B cell (primary cell): Measurements from ENCODE around the gene CAMK1D. TPM values are rescaled to one million over a fixed set of nuclear protein-coding genes. Genes with fewer than 3 reads are reported as not detected.

Experiments
- ATAC-seq: fragments of 200-7000 bp; cut with Tn5 transposase; one replicate; pipeline ENCODE4 v1.10.0; 2021; ENCODE audit warnings: low read depth, mild to moderate bottlenecking, moderate number of reproducible peaks, moderate library complexity
- CTCF ChIA-PET: fragments of 350-600 bp; sonication (Branson Sonifier 250); formaldehyde crosslinking; loops from one replicate; lab custom pipeline; 2021; ENCODE audit warnings: antibody characterized with exemption, inconsistent platforms; lab: Charles Lee
- POLR2A ChIA-PET: fragments of 350-600 bp; sonication (Branson Sonifier 250); formaldehyde crosslinking; loops from one replicate; lab custom pipeline; 2021; ENCODE audit warnings: antibody characterized with exemption; lab: Charles Lee
- DNase-seq: peaks from one replicate; pipeline ENCODE4 v3.0.0; 2013
- H2AFZ ChIP-seq: 2 replicates; pipeline ENCODE4 v1.6.1; 2012; ENCODE audit warnings: mild to moderate bottlenecking, low read depth, low read length; ENCODE audit not compliant: insufficient read depth, poor library complexity, severe bottlenecking
- H3K27ac ChIP-seq, 2 donors: 1 replicate in 1 of 2; 2 replicates in 1 of 2; pipeline ENCODE4 v1.5.1; 2012 to 2013; ENCODE audit warnings: low read length in 2 of 2, mild to moderate bottlenecking in 2 of 2, moderate library complexity in 1 of 2
- H3K27me3 ChIP-seq, 4 experiments: fragments of 200-600 bp in 1 of 4; sonication (generic) in 1 of 4; replicated peaks in 1 of 4; 1 replicate in 2 of 4; 2 replicates in 2 of 4; pipeline versions ENCODE4 v1.6.1 to v1.7.0; 2013 to 2016; ENCODE audit warnings: low read length in 3 of 4, mild to moderate bottlenecking in 2 of 4, mixed read lengths in 1 of 4, moderate library complexity in 1 of 4; ENCODE audit not compliant: insufficient read depth in 4 of 4, control insufficient read depth in 3 of 4; ENCODE audit errors: control extremely low read depth in 1 of 4
- H3K36me3 ChIP-seq, 2 experiments: replicated peaks in 1 of 2; 1 replicate in 1 of 2; 2 replicates in 1 of 2; pipeline versions ENCODE4 v1.6.1 to v1.7.1; 2013; ENCODE audit warnings: low read length in 1 of 2; ENCODE audit not compliant: insufficient read depth in 2 of 2, control insufficient read depth in 1 of 2; ENCODE audit errors: control extremely low read depth in 1 of 2, extremely low read depth in 1 of 2
- H3K4me1 ChIP-seq, 2 donors: fragments of 200-600 bp in 1 of 2; sonication (generic) in 1 of 2; 1 replicate in 1 of 2; 2 replicates in 1 of 2; pipeline versions ENCODE4 v1.5.1 to v1.6.1; 2013 to 2017; ENCODE audit warnings: low read length in 2 of 2; ENCODE audit not compliant: control insufficient read depth in 2 of 2, insufficient read depth in 2 of 2
- H3K4me2 ChIP-seq: replicated peaks from 2 replicates; pipeline ENCODE3; 2012; ENCODE audit warnings: mild to moderate bottlenecking, low read depth, low read length; ENCODE audit not compliant: poor library complexity, severe bottlenecking
- H3K4me3 ChIP-seq, 5 experiments: fragments of 200-600 bp in 1 of 5; sonication (generic) in 1 of 5; 1 replicate in 3 of 5; 2 replicates in 2 of 5; pipeline versions ENCODE4 v1.5.1 to v1.7.0; 2011 to 2016; ENCODE audit warnings: low read length in 4 of 5, mild to moderate bottlenecking in 4 of 5, low read depth in 2 of 5, control low read depth in 1 of 5, moderate library complexity in 1 of 5; ENCODE audit not compliant: insufficient read depth in 1 of 5; ENCODE audit errors: control extremely low read depth in 1 of 5, extremely low read depth in 1 of 5
- H3K79me2 ChIP-seq: fragments of 200-600 bp; sonication (generic); one replicate; pipeline ENCODE4 v1.6.0; 2016; ENCODE audit warnings: low read length; ENCODE audit not compliant: control insufficient read depth, insufficient read depth
- H3K9ac ChIP-seq: fragments of 200-600 bp; sonication (generic); 2 replicates; pipeline ENCODE4 v1.6.1; 2017; ENCODE audit warnings: mild to moderate bottlenecking, low read length, moderate library complexity
- H3K9me3 ChIP-seq, 3 donors: one replicate each; pipeline versions ENCODE4 v1.6.1 to v1.7.1; 2013; ENCODE audit warnings: low read length in 2 of 3; ENCODE audit not compliant: control insufficient read depth in 2 of 3, insufficient read depth in 1 of 3; ENCODE audit errors: control extremely low read depth in 1 of 3
- H4K20me1 ChIP-seq: 2 replicates; pipeline ENCODE4 v1.6.0; 2012; ENCODE audit warnings: mild to moderate bottlenecking, low read length; ENCODE audit not compliant: insufficient read depth, control insufficient read depth, poor library complexity, severe bottlenecking
- H3K27ac Mint-ChIP-seq: one replicate; pipeline ENCODE4 v1.8.0; 2021; ENCODE audit warnings: mixed read lengths
- H3K27me3 Mint-ChIP-seq: one replicate; pipeline ENCODE4 v1.8.0; 2021; ENCODE audit warnings: mixed read lengths
- H3K4me1 Mint-ChIP-seq: one replicate; pipeline ENCODE4 v1.8.0; 2021; ENCODE audit warnings: mixed read lengths
- H3K4me3 Mint-ChIP-seq: one replicate; pipeline ENCODE4 v1.8.0; 2021; ENCODE audit warnings: mixed read lengths
- H3K9me3 Mint-ChIP-seq: one replicate; pipeline ENCODE4 v1.8.0; 2022; ENCODE audit warnings: mixed read lengths; ENCODE audit not compliant: insufficient read depth
- CTCF ChIP-seq: fragments of 200-600 bp; IDR thresholded peaks from one replicate; pipeline ENCODE4 v1.8.0; 2022; ENCODE audit warnings: antibody characterized with exemption, mild to moderate bottlenecking
- EZH2 ChIP-seq: IDR thresholded peaks from 2 replicates; pipeline ENCODE4 v1.6.1; 2012; ENCODE audit warnings: borderline replicate concordance, low read depth, mild to moderate bottlenecking, moderate library complexity, low read length; ENCODE audit not compliant: insufficient read depth, poor library complexity, severe bottlenecking
- WGBS: methylation state at CpG from one replicate; pipeline ENCODE4 v1.1.5; 2013; ENCODE audit warnings: missing lambda C conversion rate; ENCODE audit not compliant: insufficient coverage; 5-methylcytosine and 5-hydroxymethylcytosine counted together
- intact Hi-C: fragments of 100-400 bp; cut with micrococcal nuclease; formaldehyde crosslinking; loops from one replicate; pipeline ENCODE4 v1.10.0; 2022
- polyA plus RNA-seq: library from polyadenylated mRNA; depleted of rRNA; stranded (reverse); fragments of >200 nt; gene quantifications from 2 replicates; pipeline ENCODE4 v1.2.3, GENCODE V29; 2012
- total RNA-seq, 2 donors: library from RNA; stranded (reverse); fragments of 120-200 nt in 1 of 2; gene quantifications; 1 replicate in 1 of 2; 2 replicates in 1 of 2; pipeline versions ENCODE4 v1.2.3 to v1.2.4, GENCODE V29; 2013 to 2022

CAMK1D gene
- total and polyA plus RNA-seq, 2 donors (not counting 1 experiment from before 2014, with no cell fraction given): 34.1 to 69.7 TPM

- Histone ChIP-seq H3K9ac (no peak overlapping the region), H4K20me1 (no peaks in the 10 kb centered on the region), H3K4me2 (no peak overlapping the region), H3K27me3 (no peaks in the 10 kb centered on the region), H3K4me3 (no peak overlapping the region), H3K4me1 (no peaks in the 10 kb centered on the region), H2AFZ (no peak overlapping the region), H3K79me2 (no peaks in the 10 kb centered on the region), H3K9me3 (peaks cover 0 to under 1% (median 0%) of the 10 kb centered on the region in 3 donors), H3K36me3 (no peaks in the 10 kb centered on the region), H3K27ac (no peak overlapping the region)
- H3K27me3 Mint-ChIP-seq: peaks cover 3% of the 10 kb centered on the region
- H3K4me1 Mint-ChIP-seq: peaks cover 4% of the 10 kb centered on the region
- TF ChIP-seq CTCF (no peak), EZH2 (no peak)
- ATAC-seq (no peak), DNase-seq (no peak)
- ChIA-PET POLR2A (interaction anchor here (0.6 kb wide), 2 partner anchors 46 to 480 kb away, joined by 5 to 6 read pairs; no protein-coding TSS in a partner anchor), CTCF (interaction anchor here (0.6 kb wide), 1 partner anchor 34 kb away, joined by 4 read pairs; no protein-coding TSS in a partner anchor)
- H3K27ac Mint-ChIP-seq: no peak overlapping the region
- WGBS: no CpG with 5 or more reads among the region's 6 CpGs
- H3K9me3 Mint-ChIP-seq: no peaks in the 10 kb centered on the region
- intact Hi-C loops: no loop called here
- no peak overlapping the region for H3K4me3 Mint-ChIP-seq
Measured at GRCh38 chr10:12314836-12315235, 34.5 kb upstream of the CAMK1D start.

- POLR2A ChIA-PET: interaction anchor here (0.7 kb wide), 1 partner anchor 53 kb away, joined by 4 read pairs; no protein-coding TSS in a partner anchor
Measured at GRCh38 chr10:12319076-12319475, 30.3 kb upstream of the CAMK1D start.

More at GRCh38 chr10:12319076-12319475, 30.3 kb upstream of the CAMK1D start:
- CTCF ChIA-PET: interaction anchor here (0.6 to 1.6 kb wide), 4 partner anchors 29 to 1224 kb away, joined by 3 to 4 read pairs (median 4); no protein-coding TSS in a partner anchor
- no peak overlapping the region for H3K27ac ChIP-seq
- H3K9ac ChIP-seq: no peak overlapping the region
- Mint-ChIP-seq H3K27ac (no peak overlapping the region), H3K9me3 (no peaks in the 10 kb centered on the region), H3K4me1 (peaks cover 22% of the 10 kb centered on the region), H3K4me3 (no peak overlapping the region), H3K27me3 (no peaks in the 10 kb centered on the region)
- no peak for DNase-seq
- H3K4me3 ChIP-seq: no peak overlapping the region
- H3K4me1 ChIP-seq: peaks cover 4 to 15% of the 10 kb centered on the region in 2 donors
- no peaks in the 10 kb centered on the region for H3K9me3 ChIP-seq
- H3K79me2 ChIP-seq: no peaks in the 10 kb centered on the region
- WGBS: no CpG with 5 or more reads among the region's 1 CpG
- H4K20me1 ChIP-seq: no peaks in the 10 kb centered on the region
- no peak for TF ChIP-seq EZH2
- TF ChIP-seq CTCF: no peak
- H3K36me3 ChIP-seq: no peaks in the 10 kb centered on the region
- H2AFZ ChIP-seq: no peak overlapping the region
- no peak for ATAC-seq
- intact Hi-C loops: no loop called here
- H3K4me2 ChIP-seq: no peak overlapping the region
- no peaks in the 10 kb centered on the region for H3K27me3 ChIP-seq
